Astrocyte (in vitro differentiated cells and primary cell): ENCODE data around the gene MORN5.

Source experiments
- EZH2 ChIP-seq: IDR thresholded peaks from 2 replicates; pipeline ENCODE4 v1.6.1; 2012; ENCODE audit warnings: mild to moderate bottlenecking, low read length, inconsistent platforms; ENCODE audit not compliant: insufficient read depth
- TF ChIP-seq, protein P1 (sequence below): IDR thresholded peaks from 2 replicates; pipeline ENCODE4 v1.5.1; 2011; ENCODE audit warnings: low read depth, mild to moderate bottlenecking, inconsistent platforms, low read length, moderate library complexity; ENCODE audit not compliant: insufficient read depth

DNA sequence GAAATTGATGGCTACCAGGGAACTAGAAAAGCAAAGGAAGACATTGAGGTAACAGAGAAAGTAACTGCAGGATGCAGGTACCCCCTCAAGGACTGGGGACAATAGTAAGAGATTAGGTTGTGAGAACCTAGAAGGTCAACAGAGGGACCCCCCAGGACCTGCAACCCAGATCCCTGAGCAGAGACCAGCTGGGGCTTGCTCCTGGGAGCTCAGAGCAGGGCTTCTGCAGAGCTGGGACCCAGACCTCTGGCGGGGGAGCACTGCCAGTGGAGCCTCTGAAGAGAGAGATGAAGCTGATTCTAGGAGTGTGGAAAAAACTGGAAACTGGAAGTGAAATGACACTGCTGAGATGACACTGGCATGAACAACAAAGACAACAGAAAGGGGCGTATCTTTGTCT, 17.2 kb downstream of the MORN5 start:
- TF ChIP-seq, protein P1, sequence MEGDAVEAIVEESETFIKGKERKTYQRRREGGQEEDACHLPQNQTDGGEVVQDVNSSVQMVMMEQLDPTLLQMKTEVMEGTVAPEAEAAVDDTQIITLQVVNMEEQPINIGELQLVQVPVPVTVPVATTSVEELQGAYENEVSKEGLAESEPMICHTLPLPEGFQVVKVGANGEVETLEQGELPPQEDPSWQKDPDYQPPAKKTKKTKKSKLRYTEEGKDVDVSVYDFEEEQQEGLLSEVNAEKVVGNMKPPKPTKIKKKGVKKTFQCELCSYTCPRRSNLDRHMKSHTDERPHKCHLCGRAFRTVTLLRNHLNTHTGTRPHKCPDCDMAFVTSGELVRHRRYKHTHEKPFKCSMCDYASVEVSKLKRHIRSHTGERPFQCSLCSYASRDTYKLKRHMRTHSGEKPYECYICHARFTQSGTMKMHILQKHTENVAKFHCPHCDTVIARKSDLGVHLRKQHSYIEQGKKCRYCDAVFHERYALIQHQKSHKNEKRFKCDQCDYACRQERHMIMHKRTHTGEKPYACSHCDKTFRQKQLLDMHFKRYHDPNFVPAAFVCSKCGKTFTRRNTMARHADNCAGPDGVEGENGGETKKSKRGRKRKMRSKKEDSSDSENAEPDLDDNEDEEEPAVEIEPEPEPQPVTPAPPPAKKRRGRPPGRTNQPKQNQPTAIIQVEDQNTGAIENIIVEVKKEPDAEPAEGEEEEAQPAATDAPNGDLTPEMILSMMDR: no peak
- no peak for TF ChIP-seq EZH2
